Fibroblast of upper back skin (primary cell): Measurements from ENCODE around the gene LITAF.
"Not testable (repeated sequence)": the region's sequence is repeated elsewhere in the genome, so short reads cannot be mapped to it uniquely, and the experiment has no call there.

Experiments
- DNase-seq: peaks from one replicate; pipeline ENCODE4 v3.0.0-alpha.2; 2013

Gene LITAF

DNA sequence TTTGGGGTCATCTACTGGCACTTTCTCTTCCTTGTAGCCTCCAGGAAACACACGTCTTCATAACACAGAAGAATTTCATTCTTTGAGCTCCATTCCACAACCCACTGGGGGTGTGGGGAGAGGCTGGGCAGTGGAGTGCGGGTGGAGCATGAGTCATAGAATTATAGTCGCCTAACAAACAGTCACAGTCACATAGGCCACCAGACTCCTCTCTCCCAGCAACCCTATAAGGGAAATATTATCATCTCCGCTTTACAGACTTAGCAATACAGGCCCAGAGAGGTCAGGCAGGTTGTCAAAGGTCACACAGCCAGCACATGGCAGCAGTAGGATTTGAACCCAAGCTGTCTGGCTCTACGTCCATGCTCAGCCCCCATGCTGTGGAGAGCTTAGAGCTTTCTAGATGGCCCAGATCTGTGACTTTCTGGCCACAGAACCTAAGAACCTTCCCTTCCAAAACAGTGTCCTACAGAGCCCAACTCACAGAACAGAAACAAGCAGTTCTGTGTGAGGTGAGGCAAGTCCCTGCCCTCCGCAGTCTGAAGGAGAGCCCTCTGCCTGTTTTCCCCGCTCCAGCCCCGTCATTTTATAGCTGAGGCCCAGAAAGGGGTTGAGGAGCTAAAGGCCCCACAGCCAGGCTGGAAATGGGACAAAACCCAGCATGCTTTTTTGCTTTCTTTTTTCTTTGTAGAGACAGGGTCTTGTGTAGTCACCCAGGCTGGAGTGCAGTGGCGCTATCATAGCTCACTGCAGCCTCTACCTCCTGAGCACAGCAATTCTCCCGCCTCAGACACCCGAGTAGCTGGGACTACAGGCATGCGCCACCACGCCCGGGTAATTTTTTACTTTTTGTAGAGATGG, 10.7 kb upstream of the LITAF start:
- DNase-seq: no peak

- no peak for DNase-seq
Measured at GRCh38 chr16:11596572-11597226, 10.0 kb upstream of the LITAF start.

DNA sequence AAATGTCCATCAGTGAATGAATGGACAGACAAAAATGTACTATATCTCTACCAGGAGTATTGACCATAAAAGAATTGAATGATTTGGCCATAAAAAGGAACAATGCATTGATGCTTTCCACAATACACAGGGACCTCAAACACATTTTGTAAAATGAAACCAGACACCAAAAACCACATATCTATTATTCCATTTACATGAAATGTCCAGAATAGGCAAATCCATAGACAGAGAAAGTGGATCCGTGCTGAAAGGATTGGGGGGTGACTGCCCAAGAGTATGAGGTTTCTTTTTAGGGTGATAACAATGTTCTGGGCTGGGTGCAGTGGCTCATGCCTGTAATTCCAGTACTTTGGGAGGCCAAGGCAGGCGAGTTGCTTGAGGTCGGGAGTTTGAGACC, 6.9 kb upstream of the LITAF start:
- peak; percentile 40 for DNase-seq

DNA sequence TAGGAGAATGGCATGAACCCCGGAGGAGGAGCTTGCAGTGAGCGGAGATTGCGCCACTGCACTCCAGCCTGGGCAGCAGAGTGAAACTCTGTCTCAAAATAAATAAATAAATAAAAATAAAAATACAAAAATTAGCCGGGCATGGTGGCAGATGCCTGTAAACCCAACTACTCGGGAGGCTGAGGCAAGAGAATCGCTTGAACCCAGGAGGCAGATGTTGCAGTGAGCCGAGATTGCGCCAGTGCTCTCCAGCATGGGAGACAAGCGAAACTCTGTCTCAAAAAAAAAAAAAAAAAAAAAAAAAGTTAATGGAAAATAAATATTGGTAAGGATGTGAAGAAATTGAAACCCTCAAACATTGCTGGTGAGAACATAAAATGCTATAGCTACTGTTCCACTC, 6.4 kb upstream of the LITAF start:
- DNase-seq: not testable (repeated sequence)

DNA sequence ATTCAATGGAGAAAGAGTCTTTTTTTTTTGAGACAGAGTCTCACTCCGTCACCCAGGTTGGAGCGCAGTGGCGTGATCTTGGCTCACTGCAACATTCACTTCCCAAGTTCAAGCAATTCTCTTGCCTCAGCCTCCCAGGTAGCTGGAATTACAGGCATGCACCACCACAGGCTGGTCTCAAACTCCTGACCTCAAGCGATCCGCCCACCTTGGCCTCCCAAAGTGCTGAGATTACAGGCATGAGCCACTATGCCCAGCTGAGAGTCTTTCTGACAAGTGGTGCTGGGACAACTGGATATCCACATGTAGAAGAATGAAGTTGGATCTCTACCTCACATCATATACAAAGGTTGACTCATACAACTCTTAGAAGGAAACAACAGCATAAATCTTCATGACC, 4.9 kb upstream of the LITAF start:
- DNase-seq: not testable (repeated sequence)

DNA sequence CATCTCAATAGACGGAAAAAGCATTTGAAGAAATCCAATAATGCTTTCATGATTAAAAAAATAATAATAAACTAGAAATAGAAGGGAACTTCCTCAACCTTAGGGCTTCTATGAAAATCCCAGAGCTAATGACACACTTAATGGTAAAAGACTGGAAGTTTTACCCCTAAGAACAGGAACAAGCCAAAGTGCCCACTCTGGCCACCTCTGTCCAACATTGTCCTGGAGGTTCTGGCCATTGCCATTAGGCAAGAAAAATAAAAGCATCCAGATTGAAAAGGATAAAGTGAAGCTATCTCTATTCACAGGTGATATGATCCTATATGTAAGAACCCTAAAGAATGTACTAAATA, 2.5 kb upstream of the LITAF start:
- DNase-seq: no peak

DNA sequence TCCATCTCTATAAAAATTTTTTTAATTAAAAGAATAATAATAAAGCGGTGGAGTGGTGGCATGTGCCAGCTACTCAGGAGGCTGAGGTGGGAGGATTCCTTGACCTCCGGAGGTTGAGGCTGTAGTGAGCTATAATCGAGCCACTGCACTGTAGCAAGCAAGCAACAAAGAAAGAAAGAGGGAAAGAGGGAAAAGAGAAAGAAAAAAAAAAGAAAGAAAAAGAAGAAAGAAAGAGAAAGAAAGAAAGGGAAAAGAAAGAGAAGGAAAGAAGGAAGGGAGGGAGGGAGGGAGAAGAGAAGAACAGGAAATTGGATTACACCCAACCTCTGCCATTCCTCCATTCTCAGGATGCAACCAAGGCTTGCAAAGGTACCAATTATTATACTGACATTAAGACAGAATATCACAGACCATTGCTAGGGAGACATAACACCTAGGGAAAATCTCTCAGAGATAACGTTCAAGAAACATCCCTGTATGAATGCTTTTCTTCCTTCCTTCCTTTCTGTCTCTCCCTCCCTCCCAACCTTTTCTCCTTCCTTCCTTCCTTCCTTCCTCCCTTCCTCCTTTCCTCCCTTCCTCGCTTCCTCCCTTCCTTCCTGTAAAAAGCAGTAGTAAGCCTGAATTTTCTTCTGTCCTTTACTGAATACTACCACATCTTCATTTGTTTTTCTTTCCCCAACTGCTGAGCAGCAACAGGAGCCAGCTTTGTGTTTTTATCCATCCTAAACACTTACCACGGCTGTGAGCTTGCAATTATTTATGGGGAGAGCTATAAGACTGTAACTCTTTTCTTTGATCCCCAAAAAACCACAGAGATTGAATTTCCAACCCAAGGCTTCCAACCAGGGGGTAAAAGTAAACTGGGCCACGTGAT, 1.8 kb upstream of the LITAF start:
- DNase-seq: no peak

- no peak for DNase-seq
Measured at GRCh38 chr16:11587643-11588247, 1.0 kb upstream of the LITAF start.

GRCh38 chr16:11586378-11586855, 302 bp downstream of the LITAF start:
- DNase-seq: no peak

DNA sequence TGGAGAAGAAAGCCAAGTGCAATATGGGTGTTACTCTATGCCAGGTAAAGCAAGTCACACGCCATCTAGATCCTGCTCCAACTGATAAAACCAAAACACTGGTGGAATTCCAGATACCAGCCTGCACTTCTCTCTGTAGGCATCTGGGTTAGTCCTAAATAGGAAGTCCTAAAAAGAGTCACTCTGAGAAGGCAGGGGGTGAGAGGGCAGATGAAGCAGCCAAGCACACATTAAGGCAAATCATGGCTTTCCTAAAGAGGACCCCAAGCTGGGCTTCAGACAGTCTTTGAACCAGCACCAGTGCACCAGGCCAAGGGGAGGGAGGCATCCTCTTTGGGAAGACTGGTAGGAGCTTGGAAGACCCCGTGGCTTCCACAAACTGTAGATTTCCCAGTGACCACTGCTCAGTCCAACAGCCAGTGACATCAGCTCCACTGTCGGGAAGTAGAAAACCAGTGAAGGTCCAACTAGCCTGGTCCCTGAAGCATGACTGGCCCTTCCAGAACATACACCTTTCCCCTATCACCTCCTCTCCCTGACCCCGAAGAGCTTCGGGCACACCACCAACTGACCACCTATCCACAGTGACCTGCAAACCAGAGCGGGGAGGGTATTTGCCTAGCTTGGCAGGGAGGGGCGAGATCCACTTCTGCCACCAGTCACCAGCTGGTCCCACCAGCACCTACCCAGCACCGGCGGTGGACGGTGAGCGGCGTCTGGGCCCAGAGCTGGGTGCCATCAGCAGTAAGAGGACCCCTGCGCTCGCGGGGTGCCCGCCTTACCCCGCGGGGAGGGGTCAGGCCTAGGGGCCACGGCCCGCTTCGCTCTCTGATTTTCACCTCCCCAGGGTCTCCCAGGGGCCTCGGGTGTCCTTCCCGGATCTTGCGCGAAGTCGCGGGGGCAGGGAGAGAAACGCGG, 1.0 kb downstream of the LITAF start:
- no peak for DNase-seq

DNA sequence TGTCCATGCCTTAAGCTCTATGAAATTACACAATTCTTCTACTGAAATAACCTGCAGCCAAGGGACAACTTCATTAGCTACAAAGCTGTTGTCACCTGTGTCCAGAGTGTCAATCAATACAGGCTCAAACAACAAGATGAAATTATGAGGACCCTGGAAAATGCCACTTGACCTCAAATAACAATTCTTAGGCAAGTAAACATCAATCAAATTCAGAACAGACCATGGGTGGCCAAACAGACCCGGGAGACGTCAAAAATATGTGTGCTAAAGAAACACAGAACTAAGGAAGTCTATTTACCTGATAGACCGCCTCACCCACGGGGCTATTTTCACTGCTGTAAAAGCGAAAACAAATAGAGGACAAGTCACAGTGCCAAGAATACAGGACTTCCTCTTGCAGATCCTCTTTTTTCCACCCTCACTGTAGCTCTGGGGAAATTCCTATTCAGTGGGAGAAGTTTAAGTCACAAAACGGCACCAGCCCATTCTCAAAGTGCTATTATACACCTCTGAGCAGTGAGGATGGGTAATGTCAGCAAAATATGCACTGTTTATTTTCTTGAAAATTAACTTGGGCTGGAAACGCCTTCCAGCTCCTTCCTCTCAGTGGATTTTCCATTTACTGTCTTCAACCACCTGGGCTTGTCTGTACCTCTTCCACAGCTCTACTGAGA, 2.7 kb downstream of the LITAF start:
- DNase-seq: no peak

- DNase-seq: peak; percentile 71
Measured at GRCh38 chr16:11583166-11583565, 3.6 kb downstream of the LITAF start.

DNA sequence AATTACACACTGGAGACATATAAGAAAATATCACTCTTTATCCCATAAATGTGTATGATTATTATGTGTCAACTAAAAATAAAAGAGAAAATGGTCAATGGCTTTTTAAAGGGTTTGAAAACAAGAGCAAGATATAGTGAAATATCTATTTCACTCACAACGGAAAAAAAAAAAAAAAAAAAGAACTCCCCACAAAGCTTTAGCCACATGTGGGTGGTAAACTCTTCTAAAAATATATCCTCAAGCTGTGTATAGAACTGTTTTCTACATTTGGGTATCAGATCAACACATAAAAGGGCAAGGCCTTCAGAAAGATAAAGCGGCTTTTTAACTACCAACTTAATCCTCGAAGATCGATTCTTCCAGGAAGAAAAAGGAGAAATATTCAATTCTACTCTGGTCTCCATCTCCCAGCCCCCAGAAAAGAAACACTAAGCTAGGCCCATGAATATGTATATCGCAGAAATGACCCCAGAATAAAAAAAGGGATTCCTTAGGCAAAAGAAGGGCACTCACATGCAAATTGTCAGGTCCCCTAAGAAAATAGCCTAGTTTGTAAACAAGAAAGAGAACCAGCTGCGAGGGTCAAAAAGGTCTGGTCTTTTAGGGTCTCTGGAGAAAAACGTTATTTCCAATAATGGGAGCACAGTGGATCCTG, 4.4 kb downstream of the LITAF start:
- DNase-seq: no peak

DNA sequence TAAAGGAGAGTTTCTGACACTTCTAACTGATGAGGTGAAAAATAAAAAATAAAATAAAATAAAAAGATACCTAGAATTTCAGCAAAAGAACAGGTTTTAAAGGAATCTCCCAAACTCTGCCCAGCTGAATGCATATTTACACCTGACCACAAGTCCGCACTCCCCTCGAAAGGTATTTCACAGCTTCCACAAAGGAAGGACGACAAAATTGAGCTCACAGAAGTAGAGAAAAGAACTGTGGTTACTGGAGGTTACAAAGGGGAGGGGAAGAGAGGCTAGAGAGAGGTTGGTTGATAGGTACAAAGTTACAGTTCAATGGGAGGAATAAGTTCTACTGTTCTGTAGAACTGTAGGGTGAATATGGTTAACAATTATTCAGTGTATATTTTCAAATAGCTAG, 5.0 kb downstream of the LITAF start:
- no peak for DNase-seq

GRCh38 chr16:11580451-11581086, 6.2 kb downstream of the LITAF start:
- no peak for DNase-seq

DNA sequence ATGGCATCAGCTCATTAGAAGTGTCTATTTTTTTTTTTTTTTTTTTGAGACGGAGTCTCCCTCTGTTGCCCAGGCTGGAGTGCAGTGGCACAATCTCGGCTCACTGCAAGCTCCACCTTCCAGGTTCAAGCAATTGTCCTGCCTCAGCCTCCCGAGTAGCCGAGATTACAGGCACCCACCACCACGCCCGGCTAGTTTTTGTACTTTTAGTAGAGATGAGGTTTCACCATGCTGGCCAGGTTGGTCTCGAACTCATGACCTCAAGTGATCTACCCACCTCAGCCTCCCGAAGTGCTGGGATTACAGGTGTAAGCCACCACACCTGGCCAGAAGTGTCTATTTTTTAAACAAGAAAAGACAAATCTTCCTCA, 9.4 kb downstream of the LITAF start:
- not testable (repeated sequence) for DNase-seq

GRCh38 chr16:11576427-11577289, 10.1 kb downstream of the LITAF start:
- peak; percentile 3 for DNase-seq

- no peak for DNase-seq
Measured at GRCh38 chr16:11575223-11575589, 11.5 kb downstream of the LITAF start.

GRCh38 chr16:11572301-11572995, 14.3 kb downstream of the LITAF start:
- DNase-seq: no peak
